HEK293T (cell line): Measurements from ENCODE around the gene PHF14.

Source experiments
- ARNT ChIP-seq: fragments of 450-650 bp; IDR thresholded peaks from 2 replicates; pipeline ENCODE4 v1.6.1; 2017; ENCODE audit warnings: mild to moderate bottlenecking
- BHLHE40 ChIP-seq: fragments of 450-650 bp; IDR thresholded peaks from 2 replicates; pipeline ENCODE4 v1.6.1; 2016; ENCODE audit warnings: mild to moderate bottlenecking, moderate library complexity, borderline replicate concordance
- CTBP1 ChIP-seq: fragments of 450-650 bp; IDR thresholded peaks from 2 replicates; pipeline ENCODE4 v1.6.1; 2016; ENCODE audit warnings: borderline replicate concordance
- ELF4 ChIP-seq: fragments of 450-650 bp; IDR thresholded peaks from 2 replicates; pipeline ENCODE4 v1.6.1; 2017; ENCODE audit warnings: antibody characterized with exemption
- FOXA1 ChIP-seq: fragments of 450-650 bp; IDR thresholded peaks from 2 replicates; pipeline ENCODE4 v1.6.1; 2016; ENCODE audit warnings: mild to moderate bottlenecking
- FOXK2 ChIP-seq: fragments of 450-650 bp; IDR thresholded peaks from 2 replicates; pipeline ENCODE4 v1.6.1; 2016; ENCODE audit warnings: mild to moderate bottlenecking
- FOXM1 ChIP-seq: fragments of 450-650 bp; IDR thresholded peaks from 2 replicates; pipeline ENCODE4 v1.6.1; 2017; ENCODE audit warnings: mild to moderate bottlenecking, borderline replicate concordance
- L3MBTL2 ChIP-seq: fragments of 450-650 bp; conservative IDR thresholded peaks from 2 replicates; pipeline ENCODE4 v1.6.1; 2016; ENCODE audit warnings: mild to moderate bottlenecking
- LEF1 ChIP-seq: fragments of 450-650 bp; IDR thresholded peaks from 2 replicates; pipeline ENCODE4 v1.6.1; 2017; ENCODE audit warnings: mild to moderate bottlenecking, borderline replicate concordance
- NFRKB ChIP-seq: fragments of 450-650 bp; IDR thresholded peaks from 2 replicates; pipeline ENCODE4 v1.6.1; 2016; ENCODE audit warnings: mild to moderate bottlenecking, moderate library complexity
- SP1 ChIP-seq: fragments of 450-650 bp; IDR thresholded peaks from 2 replicates; pipeline ENCODE4 v1.6.1; 2017
- SUZ12 ChIP-seq: fragments of 450-650 bp; IDR thresholded peaks from 2 replicates; pipeline ENCODE4 v1.6.1; 2016; ENCODE audit warnings: mild to moderate bottlenecking
- ZNF384 ChIP-seq: fragments of 450-650 bp; IDR thresholded peaks from 2 replicates; pipeline ENCODE4 v1.6.1; 2016

DNA sequence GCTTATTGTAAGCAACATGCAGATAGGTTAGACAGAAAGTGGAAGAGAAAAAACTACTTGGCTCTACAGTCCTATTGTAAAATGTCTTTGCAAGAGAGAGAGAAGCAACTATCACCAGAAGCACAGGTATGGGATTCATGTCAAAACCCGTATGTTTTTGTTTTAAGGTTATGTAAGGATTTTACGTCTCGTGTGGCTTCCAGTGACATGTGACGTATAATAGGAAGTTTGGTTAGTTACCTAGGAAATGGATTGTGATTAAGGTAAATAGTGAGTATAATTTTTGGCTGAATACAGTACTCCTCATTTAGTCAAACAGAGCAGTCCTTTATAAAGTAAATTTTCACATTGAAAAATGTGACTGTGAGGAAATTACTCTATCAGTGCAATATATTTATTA is 62.0 kb downstream of the PHF14 start:
- TF ChIP-seq BHLHE40 = no peak
- no peak for TF ChIP-seq FOXA1
- TF ChIP-seq FOXM1 = no peak
- TF ChIP-seq CTBP1 = no peak
- TF ChIP-seq FOXK2 = no peak
- no peak for TF ChIP-seq LEF1
- no peak for TF ChIP-seq SP1
- no peak for TF ChIP-seq NFRKB
- no peak for TF ChIP-seq SUZ12
- no peak for TF ChIP-seq L3MBTL2
- no peak for TF ChIP-seq ARNT
- TF ChIP-seq ELF4 = no peak
- no peak for TF ChIP-seq ZNF384
